HEK293 (cell line): ENCODE results near the gene IRF8.

ENCODE experiments used
- CTCF ChIA-PET: fragments of 350-600 bp; formaldehyde crosslinking; extraction: SDS; loops from one replicate; lab custom pipeline; 2021; ENCODE audit warnings: antibody characterized with exemption; lab: Yijun Ruan, JAX
- POLR2A ChIA-PET: fragments of 300-600 bp; formaldehyde crosslinking; extraction: SDS; loops from one replicate; lab custom pipeline; 2020; ENCODE audit warnings: antibody characterized with exemption, inconsistent platforms; lab: Yijun Ruan, JAX
- H3K27ac ChIP-seq: fragments of 200-500 bp; sonication (Bioruptor generic); 2 replicates; pipeline ENCODE4 v1.5.1; 2014; ENCODE audit warnings: low read depth, low read length, control low read depth, inconsistent platforms; ENCODE audit errors: extremely low read depth
- H3K36me3 ChIP-seq, 2 experiments: fragments of 200-500 bp in 1 of 2; sonication (Bioruptor generic) in 1 of 2; 1 replicate in 1 of 2; 2 replicates in 1 of 2; pipeline ENCODE4 v1.5.1; 2014 to 2017; ENCODE audit warnings: inconsistent platforms in 2 of 2, low read length in 2 of 2; ENCODE audit not compliant: control insufficient read depth in 2 of 2, insufficient read depth in 1 of 2
- H3K4me1 ChIP-seq: fragments of 200-500 bp; sonication (Bioruptor generic); 2 replicates; pipeline ENCODE4 v1.5.1; 2014; ENCODE audit warnings: mild to moderate bottlenecking, low read length, inconsistent platforms; ENCODE audit not compliant: control insufficient read depth, insufficient read depth
- H3K4me3 ChIP-seq: 2 replicates; pipeline ENCODE4 v1.5.1; 2011; ENCODE audit warnings: low read depth, mild to moderate bottlenecking, control low read depth, low read length, moderate library complexity
- H3K9me3 ChIP-seq: fragments of 200-500 bp; sonication (Bioruptor generic); 2 replicates; pipeline ENCODE4 v1.5.1; 2014; ENCODE audit warnings: low read depth, low read length, inconsistent platforms; ENCODE audit not compliant: control insufficient read depth, insufficient read depth
- ATF2 ChIP-seq: fragments of 450-650 bp; formaldehyde crosslinking; IDR thresholded peaks from 2 replicates; pipeline ENCODE4 v1.5.1; 2016; ENCODE audit warnings: missing biosample characterization, missing genetic modification characterization, low read depth
- EGR2 ChIP-seq: fragments of 450-650 bp; formaldehyde crosslinking; IDR thresholded peaks from 2 replicates; pipeline ENCODE4 v1.5.1; 2016; ENCODE audit warnings: low read depth, missing biosample characterization, missing genetic modification characterization
- GLI4 ChIP-seq: fragments of 450-650 bp; formaldehyde crosslinking; IDR thresholded peaks from 2 replicates; pipeline ENCODE4 v1.5.1; 2016; ENCODE audit warnings: missing biosample characterization, missing genetic modification characterization
- PBX3 ChIP-seq: sonication (generic); formaldehyde crosslinking; IDR thresholded peaks from 2 replicates; pipeline ENCODE4 v1.8.1; 2022; ENCODE audit warnings: mild to moderate bottlenecking, moderate library complexity, missing genetic modification reagents
- PRDM6 ChIP-seq: fragments of 450-650 bp; formaldehyde crosslinking; IDR thresholded peaks from 2 replicates; pipeline ENCODE4 v1.5.1; 2017; ENCODE audit warnings: missing biosample characterization, missing genetic modification characterization
- TRIM28 ChIP-seq: IDR thresholded peaks from 2 replicates; pipeline ENCODE4 v1.6.1; 2011; ENCODE audit warnings: low read length, control low read depth, borderline replicate concordance
- YY1 ChIP-seq: fragments of 450-650 bp; formaldehyde crosslinking; IDR thresholded peaks from 2 replicates; pipeline ENCODE4 v1.5.1; 2018; ENCODE audit warnings: missing biosample characterization, missing genetic modification characterization
- ZBTB21 ChIP-seq: fragments of 450-650 bp; formaldehyde crosslinking; IDR thresholded peaks from 2 replicates; pipeline ENCODE4 v1.5.1; 2017; ENCODE audit warnings: missing biosample characterization, missing genetic modification characterization
- ZBTB48 ChIP-seq: fragments of 450-650 bp; formaldehyde crosslinking; IDR thresholded peaks from 2 replicates; pipeline ENCODE4 v1.5.1; 2016; ENCODE audit warnings: missing biosample characterization, missing genetic modification characterization
- ZBTB8A ChIP-seq: fragments of 450-650 bp; formaldehyde crosslinking; IDR thresholded peaks from 2 replicates; pipeline ENCODE4 v1.5.1; 2016; ENCODE audit warnings: missing biosample characterization, missing genetic modification characterization
- ZFHX2 ChIP-seq: fragments of 450-650 bp; formaldehyde crosslinking; conservative IDR thresholded peaks from 2 replicates; pipeline ENCODE4 v1.5.1; 2016; ENCODE audit warnings: missing biosample characterization, missing genetic modification characterization
- ZIC2 ChIP-seq: fragments of 450-650 bp; formaldehyde crosslinking; IDR thresholded peaks from 2 replicates; pipeline ENCODE4 v1.5.1; 2016; ENCODE audit warnings: missing biosample characterization, missing genetic modification characterization
- ZNF146 ChIP-seq: fragments of 450-650 bp; formaldehyde crosslinking; IDR thresholded peaks from 2 replicates; pipeline ENCODE4 v1.5.1; 2016; ENCODE audit warnings: missing biosample characterization, missing genetic modification characterization
- ZNF214 ChIP-seq: fragments of 450-650 bp; formaldehyde crosslinking; IDR thresholded peaks from 2 replicates; pipeline ENCODE4 v1.5.1; 2017; ENCODE audit warnings: missing biosample characterization, mild to moderate bottlenecking, missing genetic modification characterization, borderline replicate concordance
- ZNF221 ChIP-seq: fragments of 450-650 bp; formaldehyde crosslinking; IDR thresholded peaks from 2 replicates; pipeline ENCODE4 v1.5.1; 2017; ENCODE audit warnings: missing biosample characterization, missing genetic modification characterization, borderline replicate concordance
- ZNF248 ChIP-seq: fragments of 450-650 bp; formaldehyde crosslinking; IDR thresholded peaks from 2 replicates; pipeline ENCODE4 v1.5.1; 2017; ENCODE audit warnings: missing biosample characterization, missing genetic modification characterization
- ZNF26 ChIP-seq: fragments of 450-650 bp; formaldehyde crosslinking; IDR thresholded peaks from 2 replicates; pipeline ENCODE4 v1.5.1; 2016; ENCODE audit warnings: missing biosample characterization, missing genetic modification characterization
- ZNF266 ChIP-seq: fragments of 450-650 bp; formaldehyde crosslinking; IDR thresholded peaks from 2 replicates; pipeline ENCODE4 v1.5.1; 2016; ENCODE audit warnings: missing biosample characterization, missing genetic modification characterization, low read depth
- ZNF292 ChIP-seq: fragments of 450-650 bp; formaldehyde crosslinking; IDR thresholded peaks from 2 replicates; pipeline ENCODE4 v1.5.1; 2016; ENCODE audit warnings: low read depth, missing biosample characterization, missing genetic modification characterization, borderline replicate concordance
- ZNF521 ChIP-seq: fragments of 450-650 bp; formaldehyde crosslinking; IDR thresholded peaks from 2 replicates; pipeline ENCODE4 v1.5.1; 2017; ENCODE audit warnings: missing biosample characterization, mild to moderate bottlenecking, missing genetic modification characterization
- ZNF560 ChIP-seq: fragments of 450-650 bp; formaldehyde crosslinking; IDR thresholded peaks from 2 replicates; pipeline ENCODE4 v1.5.1; 2017; ENCODE audit warnings: missing biosample characterization, missing genetic modification characterization, borderline replicate concordance
- ZNF621 ChIP-seq: fragments of 450-650 bp; formaldehyde crosslinking; IDR thresholded peaks from 2 replicates; pipeline ENCODE4 v1.5.1; 2017; ENCODE audit warnings: missing biosample characterization, missing genetic modification characterization
- ZNF626 ChIP-seq: fragments of 450-650 bp; sonication (Bioruptor Pico); formaldehyde crosslinking; IDR thresholded peaks from 2 replicates; pipeline ENCODE4 v1.5.1; 2018; ENCODE audit warnings: missing biosample characterization, missing genetic modification characterization, inconsistent platforms
- ZNF747 ChIP-seq: fragments of 450-650 bp; formaldehyde crosslinking; IDR thresholded peaks from 2 replicates; pipeline ENCODE4 v1.5.1; 2016; ENCODE audit warnings: missing biosample characterization, missing genetic modification characterization
- ZNF776 ChIP-seq: fragments of 450-650 bp; formaldehyde crosslinking; IDR thresholded peaks from 2 replicates; pipeline ENCODE4 v1.5.0; 2017; ENCODE audit warnings: missing biosample characterization, missing genetic modification characterization, borderline replicate concordance
- ZSCAN23 ChIP-seq: fragments of 450-650 bp; formaldehyde crosslinking; IDR thresholded peaks from 2 replicates; pipeline ENCODE4 v1.5.1; 2016; ENCODE audit warnings: missing biosample characterization, missing genetic modification characterization

The IRF8 gene

GRCh38 chr16:85944572-85945423, 45.8 kb downstream of the IRF8 start:
- POLR2A ChIA-PET: no interaction called here
- Histone ChIP-seq H3K9me3 (no peaks in the 10 kb centered on the region), H3K4me3 (no peak overlapping the region), H3K4me1 (no peaks in the 10 kb centered on the region), H3K27ac (no peak overlapping the region), H3K36me3 (no peaks in the 10 kb centered on the region)
- TF ChIP-seq TRIM28 (no peak), ZSCAN23 (tag by site-specific recombination) (no peak), ZNF146 (no peak), ZNF266 (tag by site-specific recombination) (no peak), ZBTB21 (tag by site-specific recombination) (no peak), PRDM6 (tag by site-specific recombination) (no peak), ZNF221 (tag by site-specific recombination) (no peak), YY1 (no peak), EGR2 (tag by site-specific recombination) (peak; percentile 99), ZNF747 (no peak), ZNF214 (tag by site-specific recombination) (no peak), ZFHX2 (tag by site-specific recombination) (peak; percentile 95), ZBTB8A (tag by site-specific recombination) (no peak)
- CTCF ChIA-PET: interaction anchor here (0.6 to 1.9 kb wide), 2 partner anchors 124 to 241 kb away, joined by 4 to 9 read pairs; no protein-coding TSS in a partner anchor

- TF ChIP-seq ZNF776: no peak
- TF ChIP-seq ZNF560 (tag by site-specific recombination): no peak
- H3K4me1 ChIP-seq: no peaks in the 10 kb centered on the region
- no peaks in the 10 kb centered on the region for H3K36me3 ChIP-seq
- H3K9me3 ChIP-seq: no peaks in the 10 kb centered on the region
- POLR2A ChIA-PET: no interaction called here
- H3K4me3 ChIP-seq: no peak overlapping the region
- H3K27ac ChIP-seq: no peak overlapping the region
- CTCF ChIA-PET: no interaction called here
Observed at GRCh38 chr16:85945424-85945751, 46.4 kb downstream of the IRF8 start.

GRCh38 chr16:85946541-85947124, 47.7 kb downstream of the IRF8 start:
- no peak overlapping the region for H3K27ac ChIP-seq
- no peaks in the 10 kb centered on the region for H3K4me1 ChIP-seq
- ChIA-PET CTCF (interaction anchor here (0.6 kb wide), 1 partner anchor 254 kb away, joined by 6 read pairs; no protein-coding TSS in a partner anchor), POLR2A (no interaction called here)
- TF ChIP-seq GLI4 (tag by site-specific recombination) (no peak), ZNF626 (no peak), ZNF521 (tag by site-specific recombination) (no peak), ZNF621 (tag by site-specific recombination) (no peak), ZNF26 (tag by site-specific recombination) (no peak), PBX3 (CRISPR knock-in tag) (no peak), ZNF248 (tag by site-specific recombination) (no peak), EGR2 (tag by site-specific recombination) (0 out of 2 replicates have a peak, but pooled peaks have one; percentile 8), ATF2 (no peak), ZIC2 (tag by site-specific recombination) (0 out of 2 replicates have a peak, but pooled peaks have one; percentile 29), ZNF292 (tag by site-specific recombination) (no peak), ZBTB48 (tag by site-specific recombination) (no peak)
- H3K9me3 ChIP-seq: no peaks in the 10 kb centered on the region
- no peak overlapping the region for H3K4me3 ChIP-seq
- H3K36me3 ChIP-seq: no peaks in the 10 kb centered on the region
